ENCODE data around the gene PRPH.
"Not testable (repeated sequence)": the region's sequence is repeated elsewhere in the genome, so short reads cannot be mapped to it uniquely, and the experiment has no call there.

The PRPH gene

DNA sequence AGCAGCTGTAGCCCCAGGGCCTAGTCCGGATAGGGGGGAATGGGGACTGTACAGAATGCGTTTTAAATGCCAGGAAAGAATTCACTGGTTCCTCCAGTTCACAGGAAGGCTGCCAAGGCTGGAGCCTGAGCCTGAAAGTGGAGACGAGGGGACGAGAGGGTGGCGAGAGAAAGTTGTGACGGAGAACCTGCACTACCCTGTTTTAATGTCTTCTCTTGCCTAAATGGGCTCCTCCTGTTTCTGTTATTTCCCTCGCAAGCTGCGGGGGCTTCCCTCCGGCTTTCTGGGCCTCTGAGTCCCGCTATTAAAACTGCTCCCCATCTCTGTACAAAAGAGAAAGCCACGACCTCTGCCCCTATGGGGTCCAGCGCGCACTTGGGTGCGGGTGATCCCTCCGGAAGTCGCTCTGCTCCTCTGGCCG, 37.5 kb downstream of the PRPH start:
- no peak for TF ChIP-seq POLR2A (IDR thresholded peaks at IDR 0.05; ENCODE audit: low read depth, low read length)
- TF ChIP-seq POLR2AphosphoS5 (IDR thresholded peaks at IDR 0.05; ENCODE audit: low read depth, low read length) = no peak
- TF ChIP-seq TAF1 (IDR thresholded peaks at IDR 0.05; ENCODE audit: borderline replicate concordance, low read depth, low read length) = no peak
- FAIRE-seq (no peak), DNase-seq (ENCODE audit: insufficient read length) (no peak)

DNA sequence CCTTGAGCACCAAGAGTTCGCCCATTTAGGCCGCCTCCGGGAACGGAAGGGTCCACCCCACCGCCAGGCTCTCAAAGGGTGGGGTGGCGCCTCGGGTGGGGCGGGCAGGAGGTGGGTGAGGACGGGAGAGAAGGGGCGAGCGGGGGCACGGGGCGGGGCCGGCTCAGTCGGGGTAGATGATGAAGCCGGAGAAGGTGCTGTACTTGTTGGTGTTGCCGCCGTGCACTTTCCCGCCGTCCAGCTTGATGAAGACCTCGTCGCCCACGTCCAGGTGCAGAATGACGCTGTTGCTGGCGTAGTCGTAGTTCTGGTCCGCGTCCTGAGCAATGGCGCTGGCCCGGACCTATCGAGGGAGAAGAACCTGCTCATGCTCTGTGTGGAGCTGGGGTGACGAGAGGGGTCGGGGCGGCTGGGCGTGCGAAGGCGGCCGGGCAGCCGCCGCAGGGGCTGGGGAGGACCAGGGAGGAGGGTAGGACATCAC, 38.0 kb downstream of the PRPH start:
- DNase-seq (ENCODE audit: insufficient read length) = no peak
- TF ChIP-seq POLR2A (IDR thresholded peaks at IDR 0.05; ENCODE audit: low read depth, low read length) (no peak), POLR2AphosphoS5 (IDR thresholded peaks at IDR 0.05; ENCODE audit: low read depth, low read length) (no peak), TAF1 (IDR thresholded peaks at IDR 0.05; ENCODE audit: borderline replicate concordance, low read depth, low read length) (no peak)
- FAIRE-seq = no peak

DNA sequence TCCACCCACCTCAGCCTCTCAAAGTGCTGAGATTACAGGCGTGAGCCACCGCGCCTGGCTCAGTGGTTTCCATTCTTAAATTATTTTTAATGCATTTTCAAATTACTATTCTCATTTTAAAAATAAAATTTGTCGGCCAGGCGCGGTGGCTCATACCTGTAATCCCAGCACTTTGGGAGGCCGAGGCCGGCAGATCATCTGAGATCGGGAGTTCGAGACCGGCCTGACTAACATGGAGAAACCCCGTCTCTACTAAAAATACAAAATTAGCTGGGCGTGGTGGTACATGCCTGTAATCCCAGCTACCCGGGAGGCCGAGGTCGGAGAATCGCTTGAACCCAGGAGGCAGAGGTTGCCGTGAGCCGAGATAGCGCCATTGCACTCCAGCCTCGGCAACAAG, 38.8 kb downstream of the PRPH start:
- not testable (repeated sequence) for DNase-seq (ENCODE audit: insufficient read length); FAIRE-seq

DNA sequence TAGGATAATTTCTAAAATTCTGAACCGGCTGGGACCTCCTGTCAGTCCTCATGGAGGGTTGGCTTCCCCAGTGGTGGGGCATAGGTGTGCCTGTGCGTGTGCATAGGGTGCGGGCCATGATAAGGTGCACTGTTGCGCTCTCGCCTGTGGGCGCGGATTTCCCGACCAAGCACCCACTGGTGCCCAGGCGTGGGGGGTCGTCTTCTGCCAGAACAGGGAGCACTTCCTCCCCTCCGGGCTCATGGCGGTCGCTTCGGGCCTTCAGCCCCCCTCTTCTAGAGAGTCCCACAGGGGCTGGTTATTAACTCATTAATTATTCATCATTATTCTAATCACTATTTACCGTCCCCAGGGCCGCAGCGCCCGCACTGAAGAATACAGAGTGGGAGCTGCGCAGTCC, 39.3 kb downstream of the PRPH start:
- TF ChIP-seq POLR2A (IDR thresholded peaks at IDR 0.05; ENCODE audit: low read depth, low read length) (no peak), TAF1 (IDR thresholded peaks at IDR 0.05; ENCODE audit: borderline replicate concordance, low read depth, low read length) (no peak), POLR2AphosphoS5 (IDR thresholded peaks at IDR 0.05; ENCODE audit: low read depth, low read length) (no peak)
- no peak for DNase-seq (ENCODE audit: insufficient read length)
- no peak for FAIRE-seq

DNA sequence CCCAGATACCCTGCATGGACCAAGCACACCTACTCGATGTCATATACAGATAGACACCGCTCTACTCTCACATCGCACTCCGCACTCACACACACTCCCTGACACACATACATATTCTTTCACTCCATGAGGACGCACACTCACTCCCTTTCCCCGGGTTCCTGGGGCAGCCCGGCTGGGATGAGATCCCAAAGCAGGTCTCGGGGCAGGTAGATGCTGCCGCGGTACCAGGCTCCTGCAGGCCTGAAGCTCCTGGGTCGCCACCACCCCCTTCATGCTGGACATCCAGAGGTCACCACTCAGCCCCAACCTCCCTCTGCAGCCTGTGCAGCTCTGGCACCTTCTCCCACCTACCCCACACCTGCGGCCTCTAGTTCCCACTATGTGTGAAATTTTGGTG, 39.7 kb downstream of the PRPH start:
- TF ChIP-seq POLR2A (IDR thresholded peaks at IDR 0.05; ENCODE audit: low read depth, low read length) (no peak), POLR2AphosphoS5 (IDR thresholded peaks at IDR 0.05; ENCODE audit: low read depth, low read length) (no peak), TAF1 (IDR thresholded peaks at IDR 0.05; ENCODE audit: borderline replicate concordance, low read depth, low read length) (no peak)
- FAIRE-seq (no peak), DNase-seq (ENCODE audit: insufficient read length) (no peak)

DNA sequence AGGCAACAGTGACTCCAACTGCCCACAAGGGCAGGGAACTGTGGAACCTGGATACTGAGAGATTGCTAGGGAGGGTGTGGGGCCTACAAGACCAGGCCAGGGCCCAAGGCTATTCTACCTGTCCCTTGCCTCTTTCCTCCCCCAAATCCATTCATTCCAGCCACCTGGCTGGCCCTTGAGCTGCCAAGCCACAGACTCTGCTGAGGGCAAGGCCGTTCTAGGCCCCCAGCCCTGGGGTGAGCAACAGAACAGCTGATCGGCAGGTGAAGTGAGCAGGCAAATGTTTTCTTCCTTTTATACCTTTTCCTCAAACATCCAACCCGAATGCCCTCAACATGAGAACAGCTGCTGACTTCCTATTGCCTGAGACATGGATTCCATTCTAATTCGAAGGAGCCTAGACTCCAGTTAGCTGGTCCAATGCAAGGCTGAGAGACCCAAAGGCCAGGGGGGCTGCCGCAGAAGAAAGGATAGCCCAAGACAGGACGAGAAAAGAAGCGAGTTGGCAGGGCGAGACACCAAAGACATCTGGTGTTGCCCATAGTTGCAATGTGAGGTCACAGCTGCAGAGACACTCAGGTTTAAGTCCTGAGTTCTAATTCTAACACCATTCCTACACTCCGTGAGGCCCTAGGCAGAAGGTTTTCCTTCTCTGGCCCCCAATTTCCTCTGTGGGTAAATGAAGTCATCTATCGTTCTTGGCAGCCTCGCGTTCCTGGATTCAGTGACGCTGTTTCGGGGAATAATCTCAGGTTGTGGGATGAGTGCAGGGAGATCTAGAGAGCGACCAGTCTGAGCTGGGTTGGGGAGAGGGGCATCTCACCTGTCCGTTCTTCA, 40.4 kb downstream of the PRPH start:
- FAIRE-seq (no peak), DNase-seq (ENCODE audit: insufficient read length) (no peak)
- TF ChIP-seq POLR2A (IDR thresholded peaks at IDR 0.05; ENCODE audit: low read depth, low read length) = no peak
- TF ChIP-seq POLR2AphosphoS5 (IDR thresholded peaks at IDR 0.05; ENCODE audit: low read depth, low read length) = no peak
- TF ChIP-seq TAF1 (IDR thresholded peaks at IDR 0.05; ENCODE audit: borderline replicate concordance, low read depth, low read length) = no peak

DNA sequence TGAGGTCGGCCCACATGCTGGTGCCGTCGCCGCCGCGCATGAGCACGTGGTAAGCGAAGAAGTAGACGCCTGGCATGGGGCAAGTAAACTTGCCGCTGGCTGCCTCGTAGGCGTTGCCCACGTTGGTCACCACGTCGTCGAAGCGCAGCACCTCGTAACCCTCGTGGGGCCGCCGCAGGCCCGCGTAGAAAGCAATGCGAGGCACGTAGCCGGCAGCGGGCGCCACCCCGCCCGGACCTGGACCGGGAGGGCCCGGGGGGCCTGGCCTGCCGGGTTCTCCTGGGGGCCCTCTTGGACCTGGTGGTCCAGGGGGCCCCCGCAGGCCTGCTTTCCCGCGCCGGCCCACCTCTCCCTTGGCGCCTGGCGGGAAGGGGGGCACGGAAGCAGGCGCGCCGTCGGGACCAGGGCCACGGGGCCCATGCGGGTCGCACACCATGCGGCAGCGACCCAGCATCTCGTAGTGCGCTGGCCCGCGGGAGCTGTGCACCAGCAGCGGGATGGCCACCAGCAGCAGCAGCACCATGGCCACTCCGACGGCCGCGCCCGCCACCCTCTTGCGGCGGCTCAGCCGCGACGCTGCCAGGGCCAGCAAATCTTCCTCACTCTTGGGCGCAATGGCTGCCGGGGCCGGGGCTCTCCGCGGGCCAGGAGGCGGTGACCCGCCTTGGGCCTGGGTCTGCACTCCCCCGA, 41.2 kb downstream of the PRPH start:
- TF ChIP-seq TAF1 (IDR thresholded peaks at IDR 0.05; ENCODE audit: borderline replicate concordance, low read depth, low read length) (no peak), POLR2A (IDR thresholded peaks at IDR 0.05; ENCODE audit: low read depth, low read length) (no peak), POLR2AphosphoS5 (IDR thresholded peaks at IDR 0.05; ENCODE audit: low read depth, low read length) (no peak)
- FAIRE-seq (no peak), DNase-seq (ENCODE audit: insufficient read length) (no peak)

DNA sequence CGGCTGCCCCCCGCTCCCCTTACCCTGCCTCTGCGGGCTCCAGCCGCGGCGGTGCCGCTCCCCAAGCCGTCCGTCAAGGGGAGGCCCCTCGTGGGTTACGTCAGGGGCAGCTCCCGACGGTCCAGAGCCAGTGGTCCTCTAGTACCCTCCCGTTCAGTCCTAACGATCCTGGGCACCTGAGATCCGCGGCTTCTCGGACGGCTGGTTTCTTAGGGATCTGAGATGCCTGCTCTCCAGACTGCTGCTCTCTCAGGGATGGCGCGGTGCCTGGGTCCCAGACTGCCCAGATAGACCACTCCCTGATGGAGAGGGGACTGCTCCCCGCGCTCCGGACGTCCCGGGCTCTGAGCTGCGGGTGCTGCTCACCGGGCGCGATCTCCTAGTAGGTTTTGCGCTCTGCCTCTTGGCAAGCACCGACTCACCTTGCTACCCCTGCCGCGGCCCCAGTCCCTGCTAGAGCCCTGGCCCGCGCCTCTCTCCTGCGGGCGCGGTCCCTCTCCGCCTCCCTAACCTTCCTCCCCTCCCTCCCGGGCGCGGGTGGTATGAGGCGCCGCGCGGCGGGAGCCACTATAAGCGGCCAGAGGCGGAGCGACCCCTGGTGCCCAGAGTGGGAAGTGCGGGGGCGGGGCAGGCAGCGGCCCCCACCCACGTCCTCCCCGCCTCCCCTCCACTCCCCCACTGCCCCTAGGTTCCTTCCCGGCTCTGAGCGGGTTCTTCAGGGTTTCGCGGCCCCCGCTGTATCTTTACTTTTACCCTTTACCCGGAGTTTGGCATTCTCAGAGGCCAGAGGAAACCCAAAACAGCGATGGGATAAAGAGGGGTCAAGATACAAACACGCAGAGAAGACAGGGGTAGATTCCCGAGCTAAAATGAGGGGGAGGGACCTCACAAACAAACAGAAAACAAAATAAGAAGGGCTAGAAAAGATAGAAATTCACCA, 42.0 kb downstream of the PRPH start, which contains the start of gene C1QL4:
Gene C1QL4, minus strand, starts transcription at position 544 of the 940 bp plus-strand sequence. CDS start 711 bp downstream, outside the sequence.
- peak; percentile 38 for FAIRE-seq

DNA sequence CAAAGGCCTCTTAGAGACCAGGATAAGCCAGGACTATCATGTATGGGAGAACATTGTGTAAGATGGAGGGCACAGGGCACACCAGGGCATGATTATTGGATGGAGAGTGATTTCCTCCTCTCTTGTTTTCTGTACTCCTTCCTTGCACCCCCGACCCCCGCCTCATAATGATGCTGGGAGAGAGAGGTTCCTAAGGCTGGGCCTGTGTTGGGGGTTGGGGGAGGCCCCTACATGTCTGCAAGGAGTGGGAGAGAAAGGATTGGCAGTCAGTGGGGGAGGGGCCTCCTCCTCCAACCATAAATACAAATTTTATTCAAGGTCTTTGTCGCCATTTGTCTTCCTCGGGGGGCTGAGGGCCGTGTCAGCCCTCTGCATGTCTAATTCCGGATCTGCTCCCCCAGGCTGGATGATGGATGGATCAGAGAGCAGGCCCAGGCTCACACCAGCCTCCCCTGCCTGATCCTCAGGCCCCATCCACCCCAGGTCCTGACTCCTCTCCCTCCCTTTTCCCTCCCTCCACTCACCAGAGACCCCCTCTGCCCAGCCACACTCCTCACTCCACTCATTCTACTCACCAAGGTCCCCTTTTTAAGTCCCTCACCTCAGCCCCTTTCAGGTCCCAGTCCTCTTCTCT, 44.0 kb downstream of the PRPH start:
- DNase-seq (ENCODE audit: insufficient read length) = no peak
- TF ChIP-seq POLR2AphosphoS5 (IDR thresholded peaks at IDR 0.05; ENCODE audit: low read depth, low read length) = no peak
- FAIRE-seq = no peak

More for the DNA sequence above, 42.0 kb downstream of the PRPH start, which contains the start of gene C1QL4:
- peak; percentile 91 for DNase-seq (ENCODE audit: insufficient read length)
- TF ChIP-seq POLR2A (IDR thresholded peaks at IDR 0.05; ENCODE audit: low read depth, low read length) (no peak), TAF1 (IDR thresholded peaks at IDR 0.05; ENCODE audit: borderline replicate concordance, low read depth, low read length) (no peak), POLR2AphosphoS5 (IDR thresholded peaks at IDR 0.05; ENCODE audit: low read depth, low read length) (no peak)

DNA sequence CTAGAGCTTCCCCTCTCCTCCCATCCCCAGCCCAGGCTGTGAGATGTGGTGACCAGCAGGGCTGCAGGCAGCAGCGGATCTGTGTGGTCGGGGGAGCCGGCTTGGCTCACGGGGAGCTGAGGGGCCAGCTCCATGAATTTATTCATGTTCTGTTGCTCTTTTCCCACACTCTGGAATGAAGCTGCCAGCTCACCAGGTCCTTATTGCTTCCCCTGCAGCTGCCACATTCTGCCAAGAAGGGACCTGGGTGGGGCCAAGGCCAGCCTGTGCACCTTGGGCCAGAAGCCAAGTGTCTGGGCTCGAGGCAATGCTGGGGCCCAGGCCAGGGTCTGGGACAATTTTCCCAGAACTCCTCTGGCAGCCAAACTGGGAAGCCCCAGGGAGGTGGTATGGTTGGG, 44.5 kb downstream of the PRPH start:
- TF ChIP-seq POLR2AphosphoS5 (IDR thresholded peaks at IDR 0.05; ENCODE audit: low read depth, low read length) (no peak), TAF1 (IDR thresholded peaks at IDR 0.05; ENCODE audit: borderline replicate concordance, low read depth, low read length) (no peak), POLR2A (IDR thresholded peaks at IDR 0.05; ENCODE audit: low read depth, low read length) (no peak)
- no peak for FAIRE-seq
- DNase-seq (ENCODE audit: insufficient read length) = no peak
